ENCODE measurements around the gene WDFY4.

GRCh38 chr10:48958598-48959190, 274.0 kb downstream of the WDFY4 start:
- TF ChIP-seq CTCF (IDR thresholded peaks at IDR 0.05): no peak
- no peak for TF ChIP-seq POLR2AphosphoS5 (IDR thresholded peaks at IDR 0.05)
- TF ChIP-seq POLR2A (IDR thresholded peaks at IDR 0.05): no peak
- no peak for TF ChIP-seq EP300 (IDR thresholded peaks at IDR 0.05)
